ENCODE results near the gene LRCH1. TPM values are rescaled to one million over a fixed set of nuclear protein-coding genes. Genes with fewer than 3 reads are reported as not detected.

LRCH1 gene
- total and polyA plus RNA-seq, 10 of the 15 experiments (the other 5 are each of a cell fraction or from before 2014, with no cell fraction given) = 5.3 to 48.9 (median 14.4) TPM

DNA sequence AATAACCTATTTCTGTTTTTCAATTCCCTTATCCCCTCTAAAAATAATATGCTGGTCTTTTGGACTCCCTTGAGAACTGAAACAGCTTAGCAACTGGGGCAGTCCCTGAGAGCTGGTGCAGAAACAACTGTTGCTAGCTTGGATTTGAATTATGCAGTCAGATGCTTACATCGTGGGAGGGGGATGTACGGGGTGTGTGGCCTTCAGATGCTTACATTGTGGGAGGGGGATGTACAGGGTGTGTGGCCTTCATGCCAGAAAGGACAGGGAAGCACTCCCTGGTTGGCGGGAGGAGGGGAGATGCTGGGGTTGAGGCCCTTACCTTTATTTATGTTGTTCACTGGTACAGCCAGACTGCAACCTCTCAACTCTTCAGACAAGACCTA is 25.6 kb downstream of the LRCH1 start (continued):
- TF ChIP-seq, protein P1, sequence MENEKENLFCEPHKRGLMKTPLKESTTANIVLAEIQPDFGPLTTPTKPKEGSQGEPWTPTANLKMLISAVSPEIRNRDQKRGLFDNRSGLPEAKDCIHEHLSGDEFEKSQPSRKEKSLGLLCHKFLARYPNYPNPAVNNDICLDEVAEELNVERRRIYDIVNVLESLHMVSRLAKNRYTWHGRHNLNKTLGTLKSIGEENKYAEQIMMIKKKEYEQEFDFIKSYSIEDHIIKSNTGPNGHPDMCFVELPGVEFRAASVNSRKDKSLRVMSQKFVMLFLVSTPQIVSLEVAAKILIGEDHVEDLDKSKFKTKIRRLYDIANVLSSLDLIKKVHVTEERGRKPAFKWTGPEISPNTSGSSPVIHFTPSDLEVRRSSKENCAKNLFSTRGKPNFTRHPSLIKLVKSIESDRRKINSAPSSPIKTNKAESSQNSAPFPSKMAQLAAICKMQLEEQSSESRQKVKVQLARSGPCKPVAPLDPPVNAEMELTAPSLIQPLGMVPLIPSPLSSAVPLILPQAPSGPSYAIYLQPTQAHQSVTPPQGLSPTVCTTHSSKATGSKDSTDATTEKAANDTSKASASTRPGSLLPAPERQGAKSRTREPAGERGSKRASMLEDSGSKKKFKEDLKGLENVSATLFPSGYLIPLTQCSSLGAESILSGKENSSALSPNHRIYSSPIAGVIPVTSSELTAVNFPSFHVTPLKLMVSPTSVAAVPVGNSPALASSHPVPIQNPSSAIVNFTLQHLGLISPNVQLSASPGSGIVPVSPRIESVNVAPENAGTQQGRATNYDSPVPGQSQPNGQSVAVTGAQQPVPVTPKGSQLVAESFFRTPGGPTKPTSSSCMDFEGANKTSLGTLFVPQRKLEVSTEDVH (IDR thresholded peaks at IDR 0.05; ENCODE audit: low read depth, partially characterized antibody) = no peak
- no peak for TF ChIP-seq FOXK2 (IDR thresholded peaks at IDR 0.05)
- TF ChIP-seq MLLT1 (IDR thresholded peaks at IDR 0.05) = no peak
- peak; percentile 82 for TF ChIP-seq RELB (IDR thresholded peaks at IDR 0.05; ENCODE audit: low read depth)
- no peak for TF ChIP-seq ZBTB4 (CRISPR knock-in tag; IDR thresholded peaks at IDR 0.05)
- TF ChIP-seq SP1 (IDR thresholded peaks at IDR 0.05; ENCODE audit: low read depth, low read length) = peak; percentile 38
- TF ChIP-seq NR2F1 (conservative IDR thresholded peaks at IDR 0.05) = peak; percentile 53
- peak; percentile 59; the same call in 1 of the 2 replicates for TF ChIP-seq PAX5 (IDR thresholded peaks at IDR 0.05; ENCODE audit: borderline replicate concordance, low read depth, low read length)
- no peak for TF ChIP-seq JUND (IDR thresholded peaks at IDR 0.05; ENCODE audit: low read depth, low read length)
- TF ChIP-seq ZBTB33 (IDR thresholded peaks at IDR 0.05) = no peak
- no peak for TF ChIP-seq SREBF1 (IDR thresholded peaks at IDR 0.05; ENCODE audit: low read length)
- no peak for TF ChIP-seq TAF1 (IDR thresholded peaks at IDR 0.05; ENCODE audit: borderline replicate concordance, low read depth, low read length)
- TF ChIP-seq ZNF687 (IDR thresholded peaks at IDR 0.05) = peak; percentile 76; the same call in 1 of the 2 replicates
- no peak for TF ChIP-seq YBX1 (IDR thresholded peaks at IDR 0.05)
- peak; percentile 51; the same call in 1 of the 2 replicates for TF ChIP-seq NBN (IDR thresholded peaks at IDR 0.05)
- peak; percentile 46; the same call in 1 of the 2 replicates for TF ChIP-seq ATF7 (IDR thresholded peaks at IDR 0.05; ENCODE audit: low read depth)

Data from GM12878 (cell line).